Dermis microvascular lymphatic vessel endothelial cell (primary cell): ENCODE data around the gene CLIC4. TPM values are rescaled to one million over a fixed set of nuclear protein-coding genes. Genes with fewer than 3 reads are reported as not detected.
"Not testable (repeated sequence)": the region's sequence is repeated elsewhere in the genome, so short reads cannot be mapped to it uniquely, and the experiment has no call there.

Experiments used
- DNase-seq, 2 donors: peaks; one replicate each; pipeline versions ENCODE4 v3.0.0 to v3.0.0-alpha.2; 2010; ENCODE audit warnings: low read depth in 2 of 2
- total RNA-seq: library from RNA; depleted of rRNA; stranded (reverse); fragments of >200 nt; gene quantifications from 2 replicates; pipeline ENCODE4 v1.2.1, GENCODE V29; 2014

The CLIC4 gene
- total RNA-seq, 1 donor from 2014 or later, result 173 TPM

DNA sequence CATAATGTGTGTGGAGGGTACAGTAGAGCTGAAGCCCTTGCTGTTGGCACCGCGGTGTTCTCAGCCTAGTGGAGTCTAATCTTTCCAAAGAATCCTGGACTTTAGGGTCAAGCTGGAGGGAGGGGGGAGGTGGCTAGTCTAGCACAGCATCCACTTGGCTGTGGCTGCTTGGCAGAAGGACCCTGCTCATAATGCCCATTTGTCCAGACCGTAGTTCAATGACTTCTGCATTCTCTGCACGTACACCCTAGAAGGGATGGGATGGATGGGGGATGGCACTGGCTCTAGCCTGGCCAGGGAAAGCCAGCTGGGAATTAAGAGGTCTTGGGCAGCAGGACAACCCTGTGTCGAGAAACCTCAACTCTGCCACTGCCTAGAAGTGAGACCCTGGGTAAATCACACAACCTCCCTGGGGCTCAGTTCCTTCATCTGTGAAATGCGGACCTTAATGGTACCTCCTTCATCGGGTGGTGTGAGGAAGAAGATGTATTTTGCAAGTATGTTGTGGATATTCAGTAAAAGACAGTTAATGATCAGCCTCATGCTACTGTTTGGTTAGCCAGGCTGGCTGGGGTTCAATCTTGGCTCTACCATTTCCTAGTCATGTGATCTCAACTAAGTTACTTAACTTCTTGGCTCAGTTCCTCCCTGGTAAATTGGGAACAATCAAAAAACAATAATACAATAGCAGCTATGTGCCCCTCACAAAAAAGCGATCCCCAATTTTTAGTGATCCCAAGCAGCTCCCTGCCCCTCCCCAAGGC lies 27.2 kb upstream of the CLIC4 start:
- no peak for DNase-seq

DNA sequence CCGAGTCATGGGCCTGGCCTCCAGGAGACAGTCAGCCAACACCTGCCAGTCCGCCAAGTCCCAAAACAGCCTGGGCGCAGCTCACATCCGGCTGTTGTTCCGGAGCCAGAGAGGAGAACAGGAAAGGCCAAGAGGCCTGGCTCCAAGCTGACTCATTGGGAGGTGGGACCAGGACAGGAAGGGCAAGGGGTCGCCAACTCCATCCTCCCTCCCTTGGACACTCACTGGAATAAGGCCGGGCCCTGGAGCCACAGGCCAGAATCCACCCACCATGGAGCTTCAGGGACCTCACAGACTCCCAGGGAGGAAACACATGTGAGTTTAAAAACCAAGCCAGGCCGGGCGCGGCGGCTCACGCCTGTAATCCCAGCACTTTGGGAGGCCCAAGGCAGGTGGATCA lies 25.1 kb upstream of the CLIC4 start:
- peak; percentile 98 to 99 for DNase-seq

DNA sequence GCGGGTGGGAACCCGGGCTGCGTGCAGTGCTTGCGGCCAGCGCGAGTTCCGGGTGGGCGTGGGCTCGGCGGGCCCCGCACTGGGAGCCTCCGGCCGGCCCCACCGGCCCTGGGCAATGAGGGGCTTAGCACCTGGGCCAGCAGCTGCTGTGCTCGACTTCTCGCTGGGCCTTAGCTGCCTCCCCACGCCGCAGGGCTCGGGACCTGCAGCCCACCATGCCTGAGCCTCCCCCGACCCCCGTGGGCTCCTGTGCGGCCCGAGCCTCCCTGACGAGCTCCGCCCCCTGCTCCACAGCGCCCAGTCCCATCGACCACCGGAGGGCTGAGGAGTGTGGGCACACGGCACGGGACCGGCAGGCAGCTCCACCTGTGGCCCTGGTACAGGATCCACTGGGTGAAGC lies 23.7 kb upstream of the CLIC4 start:
- no peak for DNase-seq

DNA sequence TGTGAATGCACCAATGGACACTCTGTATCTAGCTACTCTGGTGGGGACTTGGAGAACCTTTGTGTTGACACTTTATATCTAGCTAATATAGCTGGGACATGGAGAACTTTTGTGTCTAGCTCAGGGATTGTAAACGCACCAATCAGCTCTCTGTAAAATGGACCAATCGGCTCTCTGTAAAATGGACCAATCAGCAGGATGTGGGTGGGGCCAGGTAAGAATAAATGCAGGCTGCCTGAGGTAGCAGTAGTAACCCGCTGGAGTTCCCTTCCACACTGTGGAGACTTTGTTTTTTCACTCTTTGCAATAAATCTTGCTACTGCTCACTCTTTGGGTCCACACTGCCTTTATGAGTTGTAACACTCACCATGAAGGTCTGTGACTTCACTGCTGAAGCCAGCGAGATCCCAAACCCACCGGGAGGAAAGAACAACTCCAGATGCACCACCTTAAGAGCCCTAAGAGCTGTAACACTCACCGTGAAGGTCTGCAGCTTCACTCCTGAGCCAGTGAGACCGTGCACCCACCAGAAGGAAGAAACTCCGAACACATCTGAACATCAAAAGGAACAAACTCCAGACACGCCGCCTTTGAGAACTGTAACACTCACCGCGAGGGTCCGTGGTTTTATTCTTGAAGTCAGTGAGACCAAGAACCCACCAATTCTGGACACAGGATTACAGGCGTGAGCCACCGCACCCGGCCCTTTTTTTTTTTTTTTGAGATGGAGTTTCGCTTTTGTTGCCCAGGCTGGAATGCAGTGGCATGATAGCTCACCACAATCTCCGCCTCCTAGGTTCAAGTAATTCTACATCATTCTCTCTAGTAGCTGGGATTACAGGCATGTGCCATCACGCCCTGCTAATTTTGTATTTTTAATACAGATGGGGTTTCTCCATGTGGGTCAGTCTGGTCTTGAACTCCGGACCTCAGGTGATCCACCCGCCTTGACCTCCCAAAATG lies 22.9 kb upstream of the CLIC4 start:
- DNase-seq, result not testable (repeated sequence)

DNA sequence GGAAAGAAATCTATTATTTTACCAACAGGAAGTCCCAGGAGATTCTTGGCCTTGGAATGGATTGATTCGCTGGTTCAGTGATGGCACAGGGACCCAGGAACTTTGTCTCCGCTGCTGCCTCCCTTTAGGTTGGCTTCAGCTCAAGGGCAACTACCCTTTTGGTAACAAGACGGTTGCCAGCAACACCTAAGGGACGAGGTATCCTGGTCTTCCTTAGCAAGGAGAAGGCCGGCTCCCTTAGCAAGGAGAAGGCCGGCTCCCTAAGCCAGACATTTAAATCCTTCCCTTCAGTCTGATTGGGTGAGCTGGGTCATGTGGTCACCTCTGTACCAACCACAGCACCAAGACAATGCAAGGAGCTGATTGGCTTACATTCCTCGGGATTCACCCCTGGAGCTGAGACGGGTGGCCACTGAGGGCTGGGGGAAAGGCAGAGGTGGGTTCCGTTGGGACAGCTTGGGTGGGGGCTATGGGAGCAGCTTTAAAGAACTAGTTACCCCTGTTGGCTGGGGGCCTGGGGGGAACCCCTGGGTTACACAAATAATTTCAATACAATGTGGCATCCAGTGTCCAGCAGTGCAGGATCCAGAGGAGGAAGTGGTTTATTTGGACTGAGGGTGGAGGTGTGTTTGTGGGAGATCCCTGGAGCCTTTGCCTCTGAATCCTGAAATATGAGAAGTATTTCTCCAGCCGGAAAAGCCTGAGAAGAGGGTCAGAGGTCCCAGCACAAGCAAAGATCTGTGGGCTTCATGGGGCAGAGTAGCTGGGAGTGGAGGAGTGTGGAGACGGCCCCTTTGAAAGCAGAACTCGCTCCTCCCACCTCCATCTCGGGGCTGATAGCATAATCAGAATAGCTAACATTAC lies 20.7 kb upstream of the CLIC4 start:
- DNase-seq, result peak; percentile 83 to 94

DNA sequence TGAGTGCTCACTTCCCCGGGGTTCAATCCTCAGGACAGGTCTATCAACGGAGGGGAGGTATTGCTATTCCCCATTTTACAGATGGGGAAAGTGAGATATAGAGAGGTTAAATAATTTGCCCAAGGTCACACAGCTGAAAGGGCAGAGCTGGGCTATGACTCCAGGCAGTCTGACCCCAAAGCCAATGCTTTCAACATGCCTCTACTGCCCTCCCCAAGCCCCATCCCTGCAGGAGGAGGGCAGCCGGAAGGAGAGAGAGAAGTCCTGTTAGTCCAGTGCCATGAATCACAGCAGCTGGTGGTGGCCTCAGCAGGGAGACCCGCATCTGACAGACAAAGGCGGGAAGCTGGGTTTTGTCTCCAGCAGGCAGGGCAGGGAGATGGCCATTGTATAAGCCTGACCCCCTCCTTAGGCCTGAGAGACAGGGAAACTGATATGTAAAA lies 20.0 kb upstream of the CLIC4 start:
- DNase-seq, result peak; percentile 56 to 91

DNA sequence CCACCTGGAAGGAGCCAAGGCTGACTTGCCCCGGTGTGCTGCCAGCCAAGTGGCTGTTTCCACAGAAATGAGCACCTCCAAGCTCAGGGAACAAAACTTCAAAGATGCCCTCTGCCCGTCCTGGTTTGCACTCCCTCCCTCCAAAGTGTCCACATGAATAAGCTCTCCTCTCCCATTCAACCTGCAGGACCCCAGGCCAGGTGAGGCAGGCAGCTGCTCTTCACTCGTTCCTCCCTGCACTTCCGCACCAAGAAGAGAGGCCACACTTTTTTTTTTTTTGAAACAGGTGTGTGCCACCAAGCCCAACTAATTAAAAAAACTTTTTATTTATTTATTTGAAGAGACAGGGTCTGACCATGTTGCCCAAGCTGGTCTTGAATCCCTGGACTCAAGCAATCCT lies 18.5 kb upstream of the CLIC4 start:
- no peak for DNase-seq

DNA sequence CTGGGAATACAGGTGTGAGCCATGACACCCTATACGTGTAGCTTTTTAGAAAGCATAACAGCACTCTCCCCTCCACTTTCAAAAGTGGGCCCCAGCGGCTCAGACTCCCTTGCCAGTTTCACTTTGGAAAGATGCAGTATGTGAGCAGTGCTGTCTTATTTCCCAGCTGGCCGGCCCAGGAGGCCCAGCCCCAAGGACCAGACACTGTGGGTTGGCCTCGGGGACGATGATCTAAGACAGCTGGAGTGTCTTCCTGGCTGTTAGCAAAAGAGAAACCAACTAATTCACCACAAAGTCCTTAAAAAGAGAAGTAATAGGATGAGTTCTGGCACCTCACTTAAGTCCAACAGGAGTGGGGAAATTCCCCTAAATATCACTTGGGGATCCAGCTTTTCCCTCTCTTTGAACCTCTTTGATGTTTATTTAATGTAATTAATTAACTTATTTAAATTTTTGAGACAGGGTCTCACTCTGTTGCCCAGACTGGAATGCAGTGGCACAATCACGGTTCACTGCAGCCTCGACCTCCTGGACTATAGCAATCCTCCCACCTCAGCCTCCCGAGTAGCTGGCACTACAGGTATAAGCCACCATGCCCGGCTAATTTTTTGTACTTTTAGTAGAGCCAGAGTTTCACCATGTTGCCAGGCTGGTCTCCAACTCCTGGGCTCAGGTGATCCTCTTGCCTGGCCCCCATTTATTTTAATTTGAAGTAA lies 17.6 kb upstream of the CLIC4 start:
- DNase-seq, result no peak

DNA sequence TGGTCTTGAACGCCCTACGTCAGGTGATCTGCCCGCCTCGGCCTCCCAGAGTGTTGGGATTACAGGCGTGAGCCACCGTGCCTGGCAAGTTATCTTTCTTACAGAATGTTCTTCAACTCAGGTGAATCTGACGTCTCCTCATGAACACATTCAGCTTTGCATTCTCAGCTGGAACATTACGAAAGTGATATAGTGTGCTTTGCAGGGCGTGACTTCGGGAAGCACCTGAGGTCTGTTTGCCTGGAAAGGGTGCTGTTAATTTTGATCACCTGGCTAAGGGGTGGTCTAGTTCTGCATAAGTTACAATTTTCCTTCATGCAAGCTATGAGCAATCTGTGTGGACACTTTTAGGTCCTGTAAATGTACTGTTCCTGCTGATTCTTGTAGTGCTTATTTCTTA lies 16.3 kb upstream of the CLIC4 start:
- no peak for DNase-seq

DNA sequence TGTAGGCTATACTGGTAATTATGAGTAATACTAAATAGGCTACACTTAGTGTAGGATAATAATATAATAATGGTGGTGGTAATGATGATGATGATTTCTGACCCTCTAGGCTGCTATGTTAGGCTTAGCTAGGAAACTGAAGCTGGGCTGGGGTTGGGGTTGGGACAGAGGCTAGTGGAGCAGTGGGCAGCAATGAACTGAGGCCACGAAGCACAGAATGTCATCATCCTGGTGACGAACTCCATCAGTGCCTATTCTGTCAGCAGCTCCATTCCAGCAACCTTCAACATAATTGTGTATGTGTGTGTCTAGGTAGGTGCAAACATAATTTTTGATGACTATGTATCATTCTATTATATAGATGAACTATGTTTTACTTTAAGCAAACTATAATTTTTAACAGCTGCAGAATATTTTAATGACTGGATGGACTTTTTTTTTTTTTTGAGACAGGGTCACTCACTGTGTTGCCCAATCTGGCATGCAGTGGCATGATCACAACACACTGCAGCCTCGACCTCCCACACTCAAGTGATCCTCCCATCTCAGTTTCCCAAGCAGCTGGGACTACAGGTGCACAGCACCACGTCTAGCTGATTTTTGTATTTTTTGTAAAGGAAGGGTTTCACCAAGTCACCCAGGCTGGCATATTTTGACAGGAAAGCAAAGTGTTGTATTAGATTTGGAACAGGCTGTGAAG lies 12.9 kb upstream of the CLIC4 start:
- no peak for DNase-seq

DNA sequence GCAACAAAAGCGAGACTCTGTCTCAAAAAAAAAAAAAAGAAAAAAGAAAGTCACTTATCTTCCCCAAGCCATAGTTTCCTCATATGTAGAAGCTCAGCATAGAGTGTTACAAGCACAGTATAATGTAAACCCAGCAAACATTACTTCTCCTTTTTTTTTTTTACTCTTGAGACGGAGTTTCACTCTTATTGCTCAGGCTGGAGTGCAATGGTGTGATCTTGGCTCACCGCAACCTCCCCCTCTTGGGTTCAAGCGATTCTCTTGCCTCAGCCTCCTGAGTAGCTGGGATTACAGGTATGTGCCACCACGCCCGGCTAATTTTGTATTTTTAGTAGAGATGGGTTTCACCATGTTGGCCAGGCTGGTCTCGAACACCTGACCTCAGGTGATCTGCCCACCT lies 11.9 kb upstream of the CLIC4 start:
- not testable (repeated sequence) for DNase-seq

DNA sequence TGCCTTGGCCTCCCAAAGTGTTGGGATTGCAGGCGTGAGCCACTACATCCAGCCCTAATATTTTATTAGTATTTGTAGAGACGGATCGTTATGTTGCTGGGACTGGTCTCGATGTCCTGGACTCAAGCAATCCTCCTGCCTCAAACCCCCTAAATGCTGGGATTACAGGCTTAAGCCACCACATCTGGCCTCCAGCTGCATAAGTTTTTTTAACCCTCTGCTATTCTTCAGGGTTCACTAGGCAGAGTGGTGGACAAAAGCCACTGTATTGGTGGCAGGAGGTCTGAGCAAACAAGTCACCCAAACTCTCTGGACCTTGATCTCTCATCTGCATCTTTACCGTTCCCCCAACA lies 10.1 kb upstream of the CLIC4 start:
- DNase-seq, result no peak

DNA sequence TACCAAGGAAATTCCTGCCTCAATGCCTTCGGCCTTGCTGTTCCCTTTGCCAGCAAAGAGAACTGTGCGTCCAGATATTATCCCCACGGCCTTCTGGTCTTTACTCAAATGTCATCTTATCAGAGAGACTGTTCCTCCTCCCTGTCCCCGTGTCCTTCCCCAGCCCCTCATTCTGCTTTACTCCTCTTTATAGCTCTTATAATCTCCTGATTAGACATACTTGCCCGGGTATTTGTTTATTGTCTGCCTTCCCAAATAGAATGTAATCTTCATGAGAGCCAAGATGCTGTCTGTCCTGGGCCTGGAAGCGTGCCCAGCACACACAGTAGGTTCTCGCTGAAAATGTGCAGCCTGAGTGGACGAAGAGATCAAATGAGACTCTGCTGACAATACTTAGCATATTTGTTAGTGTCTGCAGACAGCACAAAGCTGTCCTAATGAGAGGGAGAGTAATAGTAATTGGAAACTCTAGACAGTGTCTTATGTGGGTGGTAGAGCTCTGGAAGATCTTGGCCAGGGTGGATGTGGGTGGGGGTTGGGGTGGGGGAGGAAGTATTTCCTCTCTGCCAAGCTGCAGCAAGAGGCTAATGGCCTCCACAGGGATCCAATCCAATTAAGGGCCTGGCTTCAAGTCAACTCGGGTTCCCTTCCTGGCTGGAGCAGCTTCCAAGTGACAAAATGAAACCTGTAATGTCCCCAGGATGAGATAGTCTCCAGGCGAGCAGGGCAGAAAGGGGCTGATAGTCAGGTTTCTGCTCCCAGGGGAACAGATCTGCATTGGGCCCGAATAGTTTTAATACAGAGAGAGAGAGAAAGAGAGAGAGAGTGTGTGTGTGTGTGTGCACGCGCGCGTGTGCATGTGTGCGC lies 9.5 kb upstream of the CLIC4 start:
- DNase-seq, result no peak

DNA sequence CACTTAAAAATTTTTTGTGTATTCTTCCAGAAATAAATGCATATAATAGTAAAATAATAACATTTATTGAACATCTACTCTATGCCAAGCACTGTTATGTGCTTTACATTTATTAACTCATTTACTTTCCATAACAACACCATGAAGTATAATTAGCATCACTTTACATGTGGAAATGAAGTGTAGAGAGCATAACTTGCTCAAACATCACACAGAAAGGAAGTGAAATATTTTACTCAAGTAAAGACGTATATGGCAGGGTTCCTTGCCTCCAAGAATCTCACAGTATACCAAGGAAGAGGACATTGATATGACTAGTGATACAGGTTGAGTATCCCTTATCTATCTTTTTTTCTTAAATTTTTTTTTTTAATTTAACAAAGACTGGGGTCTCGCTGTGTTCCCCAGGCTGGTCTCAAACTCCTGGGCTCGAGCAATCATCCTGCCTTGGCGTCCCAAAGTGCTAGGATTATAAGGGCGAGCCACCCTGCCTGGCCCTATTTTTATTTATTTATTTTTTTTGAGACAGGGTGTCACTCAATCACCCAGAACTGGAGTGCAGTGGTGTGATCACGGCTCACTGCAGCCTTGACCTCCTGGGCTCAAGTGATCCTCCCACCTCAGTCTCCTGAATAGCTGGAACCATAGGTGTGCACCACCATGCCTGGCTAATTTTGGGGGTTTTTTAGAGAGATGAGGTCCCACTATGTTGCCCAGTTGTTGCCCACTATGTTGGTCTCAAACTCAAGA lies 7.7 kb upstream of the CLIC4 start:
- DNase-seq, result no peak

DNA sequence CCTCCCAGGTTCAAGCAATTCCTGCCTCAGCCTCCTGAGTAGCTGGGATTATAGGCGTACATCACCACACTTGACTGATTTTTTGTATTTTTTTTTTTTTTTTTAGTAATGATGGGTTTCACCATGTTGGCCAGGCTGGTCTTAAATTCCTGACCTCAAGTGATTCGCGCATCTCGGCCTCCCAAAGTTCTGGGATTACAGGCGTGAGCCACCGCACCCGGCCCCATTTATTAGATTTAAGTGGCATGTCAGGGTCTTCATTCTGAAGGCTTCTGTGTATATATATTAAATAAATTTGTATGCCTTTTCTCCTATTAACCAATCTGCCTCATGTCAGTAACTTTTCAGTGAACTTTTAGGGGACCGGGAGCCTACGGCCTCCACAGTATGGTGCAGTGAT lies 6.0 kb upstream of the CLIC4 start:
- DNase-seq, result no peak

DNA sequence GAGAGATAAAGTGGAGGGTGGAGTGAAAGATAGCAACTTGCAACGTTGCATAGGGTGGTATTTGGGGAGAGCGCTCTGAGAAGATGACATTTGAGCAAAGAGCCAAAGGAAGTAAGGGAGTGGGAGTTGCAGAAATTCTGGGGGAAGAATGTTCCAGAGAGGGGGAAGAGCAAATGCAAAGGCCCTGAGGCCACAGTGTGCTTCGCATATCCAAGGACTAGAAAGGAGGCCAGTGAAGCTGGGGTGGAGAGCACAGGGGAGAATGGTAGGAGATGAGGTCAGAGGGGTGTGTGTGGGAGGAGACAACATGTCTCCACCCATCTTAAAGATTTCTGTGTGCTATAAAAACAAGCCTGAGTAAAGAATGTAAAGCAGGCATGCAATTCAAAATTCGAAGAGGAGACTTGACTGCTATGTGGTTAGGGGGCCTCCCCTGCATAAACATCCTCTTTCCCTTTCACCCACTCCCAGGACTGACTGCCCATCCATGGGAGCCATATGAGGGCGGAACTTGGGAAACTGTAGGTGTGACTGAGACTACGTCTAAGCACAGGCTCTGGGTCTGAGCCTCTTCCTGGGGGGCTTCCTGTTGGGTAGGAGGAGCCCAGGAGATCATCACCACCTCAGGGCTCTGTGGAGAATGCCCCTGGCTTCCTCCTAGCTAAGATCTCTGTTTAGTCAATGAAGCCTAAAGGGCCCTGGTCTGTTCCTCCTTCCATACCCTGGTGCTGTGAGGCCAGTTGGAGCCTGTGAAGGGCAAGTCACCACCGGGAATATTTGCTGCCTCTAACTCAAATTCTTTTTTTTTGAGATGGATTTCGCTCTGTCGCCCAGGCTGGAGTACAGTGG lies 2.9 kb upstream of the CLIC4 start:
- DNase-seq, result no peak

DNA sequence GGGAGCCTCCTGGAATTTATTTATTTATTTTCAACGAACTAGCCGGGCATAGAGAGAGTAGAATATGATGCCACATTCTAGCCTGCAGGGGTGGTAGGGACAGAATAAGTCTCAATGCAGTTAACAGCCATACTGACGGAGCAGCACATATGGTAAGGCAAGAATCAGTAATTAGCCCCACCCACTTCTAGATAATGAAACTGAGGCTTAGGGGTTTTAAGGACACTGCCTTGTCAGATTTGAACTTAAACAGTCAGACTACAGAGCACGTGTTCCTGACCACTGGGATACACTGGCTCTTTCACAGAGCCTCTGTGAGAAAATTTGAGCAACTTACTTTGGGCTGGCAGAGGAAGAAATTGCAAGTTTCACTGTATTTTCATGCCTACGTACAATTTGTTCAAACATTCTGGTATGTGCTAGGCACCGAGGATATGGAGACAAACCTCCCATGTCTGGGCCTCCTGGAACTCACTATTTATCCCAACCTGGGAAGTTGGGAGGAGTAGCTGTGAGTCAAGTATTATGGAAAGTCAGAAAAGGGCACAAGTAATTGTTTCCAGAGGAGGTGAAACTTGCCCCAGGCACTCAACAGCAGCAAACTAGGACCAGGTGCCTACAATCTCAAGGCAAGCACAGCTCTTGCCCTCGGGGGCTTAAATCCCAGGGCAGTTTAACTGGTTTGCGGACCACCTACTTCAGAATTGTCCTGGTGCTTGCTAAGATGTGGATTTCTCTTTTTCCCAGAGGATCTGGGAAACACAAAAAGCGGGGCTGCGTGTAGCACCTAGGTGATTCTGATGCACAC lies 1.6 kb upstream of the CLIC4 start:
- no peak for DNase-seq
